Thoracic aorta (tissue), 2 donors: ENCODE results near the gene HEATR9. TPM values are rescaled to one million over a fixed set of nuclear protein-coding genes. Genes with fewer than 3 reads are reported as not detected.

Experiments
- ATAC-seq: fragments of 150-250 bp; one replicate; pipeline ENCODE4 v1.8.0; 2017; ENCODE audit warnings: low read depth; ENCODE audit not compliant: insufficient number of reproducible peaks, low FRiP score
- DNase-seq: peaks from one replicate; pipeline ENCODE4 v3.0.0-alpha.2; 2020; ENCODE audit warnings: low spot score
- H3K27ac ChIP-seq, 2 donors: fragments of 200-600 bp; sonication (generic); 1 replicate in 1 of 2; 2 replicates in 1 of 2; pipeline ENCODE4 v1.5.1; 2016; ENCODE audit warnings: mild to moderate bottlenecking in 2 of 2, moderate library complexity in 2 of 2
- H3K27me3 ChIP-seq: fragments of 200-600 bp; sonication (generic); replicated peaks from 2 replicates; pipeline ENCODE4 v1.6.0; 2016; ENCODE audit warnings: mild to moderate bottlenecking; ENCODE audit not compliant: insufficient read depth
- H3K36me3 ChIP-seq: fragments of 200-600 bp; sonication (generic); one replicate; pipeline ENCODE4 v1.5.1; 2016
- H3K4me1 ChIP-seq, 2 donors: fragments of 200-600 bp; sonication (generic); 1 replicate in 1 of 2; 2 replicates in 1 of 2; pipeline versions ENCODE4 v1.5.1 to v1.6.0; 2016; ENCODE audit warnings: low read depth in 2 of 2, mild to moderate bottlenecking in 1 of 2; ENCODE audit not compliant: control insufficient read depth in 1 of 2
- H3K4me3 ChIP-seq: fragments of 200-600 bp; sonication (generic); 2 replicates; pipeline ENCODE4 v1.5.1; 2016; ENCODE audit warnings: mild to moderate bottlenecking
- H3K9me3 ChIP-seq: fragments of 200-600 bp; sonication (generic); 2 replicates; pipeline ENCODE4 v1.5.1; 2016
- CTCF ChIP-seq: fragments of 200-600 bp; sonication (generic); IDR thresholded peaks from one replicate; pipeline ENCODE4 v1.5.1; 2019; ENCODE audit warnings: antibody characterized with exemption
- total RNA-seq, 2 donors: library from RNA; depleted of rRNA; stranded (reverse); fragments of >200 nt; gene quantifications; one replicate each; pipeline versions ENCODE4 v1.1.0 to v1.2.3, GENCODE V29; 2016

HEATR9 gene
- total RNA-seq, 2 donors from 2014 or later = not detected

- DNase-seq = no peak
- no peak for ATAC-seq
- TF ChIP-seq CTCF = no peak
- no peak overlapping the region for H3K4me3 ChIP-seq
- H3K4me1 ChIP-seq = peaks cover 6 to 11% of the 10 kb centered on the region in 2 donors
- H3K36me3 ChIP-seq = peaks cover 38% of the 10 kb centered on the region
- no peaks in the 10 kb centered on the region for H3K27me3 ChIP-seq
- no peak overlapping the region for H3K27ac ChIP-seq
- no peaks in the 10 kb centered on the region for H3K9me3 ChIP-seq
Measured at GRCh38 chr17:35821308-35821707, 47.4 kb downstream of the HEATR9 start.

GRCh38 chr17:35819455-35819854 lies 49.2 kb downstream of the HEATR9 start:
- no peak for ATAC-seq
- H3K4me1 ChIP-seq = peaks cover 16 to 29% of the 10 kb centered on the region in 2 donors

GRCh38 chr17:35817196-35817595 lies 51.5 kb downstream of the HEATR9 start:
- Histone ChIP-seq H3K27me3 (no peaks in the 10 kb centered on the region), H3K27ac (no peak overlapping the region), H3K4me3 (no peak overlapping the region), H3K4me1 (peaks cover 20 to 47% of the 10 kb centered on the region in 2 donors), H3K36me3 (peaks cover 22% of the 10 kb centered on the region), H3K9me3 (no peaks in the 10 kb centered on the region)
- no peak for DNase-seq
- ATAC-seq = no peak
- no peak for TF ChIP-seq CTCF

More at GRCh38 chr17:35819455-35819854, 49.2 kb downstream of the HEATR9 start:
- H3K36me3 ChIP-seq = peaks cover 28% of the 10 kb centered on the region
- H3K27me3 ChIP-seq = no peaks in the 10 kb centered on the region
- H3K27ac ChIP-seq = no peak overlapping the region
- no peak overlapping the region for H3K4me3 ChIP-seq
- H3K9me3 ChIP-seq = no peaks in the 10 kb centered on the region
- no peak for TF ChIP-seq CTCF
- DNase-seq = no peak

GRCh38 chr17:35816723-35817122 lies 52.0 kb downstream of the HEATR9 start:
- Histone ChIP-seq H3K9me3 (no peaks in the 10 kb centered on the region), H3K27me3 (no peaks in the 10 kb centered on the region), H3K4me3 (no peak overlapping the region), H3K4me1 (peaks cover 24 to 52% of the 10 kb centered on the region in 2 donors), H3K36me3 (peaks cover 18% of the 10 kb centered on the region), H3K27ac (no peak overlapping the region)
- DNase-seq (no peak), ATAC-seq (no peak)
- no peak for TF ChIP-seq CTCF

GRCh38 chr17:35812456-35812855 lies 56.2 kb downstream of the HEATR9 start:
- Histone ChIP-seq H3K4me1 (peaks cover 45 to 81% of the 10 kb centered on the region in 2 donors), H3K36me3 (no peaks in the 10 kb centered on the region), H3K4me3 (no peak overlapping the region), H3K9me3 (no peaks in the 10 kb centered on the region), H3K27me3 (no peaks in the 10 kb centered on the region), H3K27ac (no peak overlapping the region)
- no peak for TF ChIP-seq CTCF
- DNase-seq (no peak), ATAC-seq (no peak)
